PC-3 (cell line): ENCODE results near the gene LRSAM1. TPM values are rescaled to one million over a fixed set of nuclear protein-coding genes. Genes with fewer than 3 reads are reported as not detected.
A peak's percentile ranks its signal among the peaks of the same experiment; 100 is the strongest.

ENCODE experiments used
- ATAC-seq: fragments of 200-7000 bp; cut with Tn5 transposase; 2 replicates; pipeline ENCODE4 v1.9.1; 2020; ENCODE audit warnings: mild to moderate bottlenecking, moderate library complexity
- BruUV-seq: library from RNA; stranded (reverse); fragments of 400-500 nt; replicated peaks from 2 replicates; lab custom pipeline; 2021; lab: Mats Ljungman, UMichigan
- CTCF ChIA-PET: fragments of 300-600 bp; sonication (Branson Sonifier 250); formaldehyde crosslinking; loops from one replicate; lab custom pipeline; 2022; ENCODE audit warnings: antibody characterized with exemption; lab: Charles Lee
- POLR2A ChIA-PET: fragments of 300-600 bp; sonication (Branson Sonifier 250); formaldehyde crosslinking; loops from one replicate; lab custom pipeline; 2022; ENCODE audit warnings: antibody characterized with exemption; ENCODE audit not compliant: unreplicated experiment; lab: Charles Lee
- DNase-seq: peaks from one replicate; pipeline ENCODE4 v3.0.0-alpha.2; 2015
- H2AFZ ChIP-seq: fragments of 300-600 bp; sonication (generic); 2 replicates; pipeline ENCODE4 v1.6.0; 2016; ENCODE audit warnings: antibody characterized with exemption, low read length
- H3F3A ChIP-seq: fragments of 300-600 bp; sonication (generic); one replicate; pipeline ENCODE4 v1.6.0; 2017; ENCODE audit warnings: antibody characterized with exemption, low read length, control low read depth, mild to moderate bottlenecking; ENCODE audit not compliant: unreplicated experiment
- H3K27ac ChIP-seq: fragments of 300-600 bp; sonication (generic); 2 replicates; pipeline ENCODE4 v1.5.1; 2016; ENCODE audit warnings: mild to moderate bottlenecking, low read length
- H3K27me3 ChIP-seq: fragments of 300-600 bp; sonication (generic); 2 replicates; pipeline ENCODE4 v1.6.1; 2016; ENCODE audit warnings: low read length, mixed read lengths
- H3K36me3 ChIP-seq: fragments of 300-600 bp; sonication (generic); 2 replicates; pipeline ENCODE4 v1.6.1; 2016; ENCODE audit warnings: low read depth, mixed run types, low read length, mixed read lengths
- H3K4me1 ChIP-seq: fragments of 300-600 bp; sonication (generic); 2 replicates; pipeline ENCODE4 v1.5.1; 2016; ENCODE audit warnings: low read length; ENCODE audit not compliant: insufficient read depth
- H3K4me2 ChIP-seq: fragments of 300-600 bp; sonication (generic); 2 replicates; pipeline ENCODE4 v1.6.0; 2016; ENCODE audit warnings: low read length
- H3K4me3 ChIP-seq: fragments of 300-600 bp; sonication (generic); 2 replicates; pipeline ENCODE4 v1.5.1; 2016; ENCODE audit warnings: mild to moderate bottlenecking, low read length, mixed read lengths
- H3K79me2 ChIP-seq: fragments of 300-600 bp; sonication (generic); 2 replicates; pipeline ENCODE4 v1.6.1; 2017; ENCODE audit warnings: low read length, mixed read lengths
- H3K9ac ChIP-seq: fragments of 300-600 bp; sonication (generic); 2 replicates; pipeline ENCODE4 v1.6.0; 2016; ENCODE audit warnings: mild to moderate bottlenecking, low read length
- H3K9me2 ChIP-seq: fragments of 300-600 bp; sonication (generic); replicated peaks from 2 replicates; pipeline ENCODE4 v1.6.1; 2016; ENCODE audit warnings: mixed run types, low read length, mixed read lengths
- H3K9me3 ChIP-seq: fragments of 300-600 bp; sonication (generic); 2 replicates; pipeline ENCODE4 v1.6.1; 2016; ENCODE audit warnings: low read length, mixed read lengths
- H4K20me1 ChIP-seq: fragments of 300-600 bp; sonication (generic); 2 replicates; pipeline ENCODE4 v1.6.1; 2016; ENCODE audit warnings: low read length, mixed read lengths
- EZH2 ChIP-seq: fragments of 300-600 bp; sonication (generic); IDR thresholded peaks from one replicate; pipeline ENCODE4 v1.6.1; 2017; ENCODE audit warnings: antibody characterized with exemption, mild to moderate bottlenecking, low read length; ENCODE audit not compliant: unreplicated experiment
- EZH2phosphoT487 ChIP-seq: fragments of 300-600 bp; sonication (generic); IDR thresholded peaks from 2 replicates; pipeline ENCODE4 v1.6.1; 2018; ENCODE audit warnings: mild to moderate bottlenecking, antibody characterized with exemption, low read length, borderline replicate concordance
- intact Hi-C: fragments of 100-400 bp; cut with micrococcal nuclease; formaldehyde crosslinking; loops from 2 replicates; pipeline ENCODE4 v1.9.0; 2023
- total RNA-seq: library from RNA; depleted of rRNA; stranded (reverse); fragments of >200 nt; gene quantifications from 2 replicates; pipeline ENCODE4 v1.2.3, GENCODE V29; 2014
- TF ChIP-seq, protein P1 (sequence below): fragments of 300-600 bp; sonication (generic); conservative IDR thresholded peaks from 2 replicates; pipeline ENCODE4 v1.5.1; 2017; ENCODE audit warnings: antibody characterized with exemption, low read depth, mild to moderate bottlenecking, low read length

The LRSAM1 gene
- total RNA-seq, 1 experiment from 2014 or later = 9.6 TPM

DNA sequence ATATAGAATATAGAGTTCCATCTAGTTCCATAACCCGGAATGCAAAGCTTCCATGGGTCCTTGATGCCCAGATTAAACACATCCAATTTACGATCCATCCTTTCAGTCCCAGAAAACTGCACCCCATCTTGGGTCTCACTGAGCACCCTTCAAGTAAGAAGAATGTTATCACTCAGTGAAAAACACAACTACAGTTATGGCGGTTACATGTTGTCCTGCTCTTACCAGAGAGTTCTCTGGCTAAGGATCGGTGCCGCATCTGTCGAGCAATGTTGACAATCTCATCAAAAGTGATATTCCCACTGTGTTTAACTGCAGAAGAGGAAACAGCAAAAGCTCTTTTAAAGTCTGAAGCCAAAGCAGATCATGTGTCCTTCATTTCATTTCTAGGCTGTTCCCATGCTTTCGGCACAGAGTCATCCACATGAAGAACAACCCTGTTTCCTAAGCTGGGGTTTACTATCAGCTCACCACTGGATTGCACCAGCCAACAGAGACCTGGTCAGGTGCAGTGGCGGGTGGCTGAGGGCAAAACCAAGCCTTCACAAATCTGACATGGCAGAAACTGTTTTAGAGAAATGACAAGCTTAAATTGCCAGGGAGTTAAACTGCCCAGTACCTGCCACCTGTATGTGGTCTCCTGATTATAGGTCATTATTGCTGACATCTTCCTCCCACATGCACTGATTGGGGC is 3.1 kb upstream of the LRSAM1 start:
- intact Hi-C loops = no loop called here
- H3K4me3 ChIP-seq = peak overlapping the region; percentile 84
- no peak overlapping the region for H2AFZ ChIP-seq
- peaks cover 46% of the 10 kb centered on the region for H3K79me2 ChIP-seq
- ATAC-seq (no peak), DNase-seq (no peak)
- TF ChIP-seq, protein P1, sequence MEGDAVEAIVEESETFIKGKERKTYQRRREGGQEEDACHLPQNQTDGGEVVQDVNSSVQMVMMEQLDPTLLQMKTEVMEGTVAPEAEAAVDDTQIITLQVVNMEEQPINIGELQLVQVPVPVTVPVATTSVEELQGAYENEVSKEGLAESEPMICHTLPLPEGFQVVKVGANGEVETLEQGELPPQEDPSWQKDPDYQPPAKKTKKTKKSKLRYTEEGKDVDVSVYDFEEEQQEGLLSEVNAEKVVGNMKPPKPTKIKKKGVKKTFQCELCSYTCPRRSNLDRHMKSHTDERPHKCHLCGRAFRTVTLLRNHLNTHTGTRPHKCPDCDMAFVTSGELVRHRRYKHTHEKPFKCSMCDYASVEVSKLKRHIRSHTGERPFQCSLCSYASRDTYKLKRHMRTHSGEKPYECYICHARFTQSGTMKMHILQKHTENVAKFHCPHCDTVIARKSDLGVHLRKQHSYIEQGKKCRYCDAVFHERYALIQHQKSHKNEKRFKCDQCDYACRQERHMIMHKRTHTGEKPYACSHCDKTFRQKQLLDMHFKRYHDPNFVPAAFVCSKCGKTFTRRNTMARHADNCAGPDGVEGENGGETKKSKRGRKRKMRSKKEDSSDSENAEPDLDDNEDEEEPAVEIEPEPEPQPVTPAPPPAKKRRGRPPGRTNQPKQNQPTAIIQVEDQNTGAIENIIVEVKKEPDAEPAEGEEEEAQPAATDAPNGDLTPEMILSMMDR = no peak
- H3K9me2 ChIP-seq = no peaks in the 10 kb centered on the region
- CTCF ChIA-PET = no interaction called here
- H3K4me2 ChIP-seq = peak overlapping the region; percentile 99
- peaks cover 7% of the 10 kb centered on the region for H3F3A ChIP-seq
- H3K9ac ChIP-seq = no peak overlapping the region
- POLR2A ChIA-PET = no interaction called here
- H3K27ac ChIP-seq = no peak overlapping the region
- peaks cover 46% of the 10 kb centered on the region for H3K36me3 ChIP-seq
- peaks cover 56% of the 10 kb centered on the region for H4K20me1 ChIP-seq
- H3K4me1 ChIP-seq = peaks cover 17% of the 10 kb centered on the region
- no TSS peak for BruUV-seq
- no peaks in the 10 kb centered on the region for H3K27me3 ChIP-seq
- H3K9me3 ChIP-seq = no peaks in the 10 kb centered on the region

DNA sequence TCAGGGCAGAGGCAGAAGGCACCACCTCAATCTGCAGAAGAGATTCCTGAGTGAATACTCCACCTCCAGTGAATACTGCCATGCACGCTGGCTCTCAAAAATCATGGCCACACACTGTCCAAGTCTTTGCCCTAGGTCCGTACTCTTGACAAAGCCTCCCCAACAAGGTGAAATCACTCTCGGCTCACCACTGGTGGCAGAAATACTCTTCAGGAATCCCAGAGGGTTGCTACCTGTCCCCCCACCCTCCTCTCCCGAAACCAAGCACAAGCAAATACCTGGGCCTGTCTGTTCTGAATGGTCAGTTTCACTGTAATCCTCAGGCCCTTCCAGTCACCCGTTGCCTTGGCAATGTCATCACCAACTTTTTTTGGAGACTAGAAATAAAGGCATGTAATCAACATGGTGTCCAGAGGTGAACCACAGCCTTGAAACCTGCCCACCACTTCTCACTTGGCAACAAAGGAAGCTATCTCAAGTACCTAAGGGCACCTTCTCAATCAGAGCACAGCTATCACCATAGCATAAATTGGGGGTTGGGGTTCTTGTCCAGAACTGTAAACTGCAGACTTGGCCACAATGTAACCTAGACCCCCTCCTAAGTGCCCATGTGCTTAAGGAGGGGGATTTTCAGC is 1.9 kb upstream of the LRSAM1 start:
- POLR2A ChIA-PET = no interaction called here
- Histone ChIP-seq H3K9ac (peak overlapping the region; percentile 98), H3K4me2 (peak overlapping the region; percentile 99), H3K27ac (peak overlapping the region; percentile 78; the same call in 1 of the 2 replicates), H3K27me3 (no peaks in the 10 kb centered on the region), H2AFZ (no peak overlapping the region), H3K36me3 (peaks cover 46% of the 10 kb centered on the region), H3K4me1 (peaks cover 13% of the 10 kb centered on the region), H3K9me3 (no peaks in the 10 kb centered on the region), H4K20me1 (peaks cover 50% of the 10 kb centered on the region), H3K9me2 (no peaks in the 10 kb centered on the region), H3F3A (peaks cover 7% of the 10 kb centered on the region), H3K79me2 (peaks cover 46% of the 10 kb centered on the region), H3K4me3 (peak overlapping the region; percentile 84)
- no TSS peak for BruUV-seq
- CTCF ChIA-PET = no interaction called here
- intact Hi-C loops = no loop called here
- DNase-seq (no peak), ATAC-seq (no peak)
- TF ChIP-seq EZH2 (no peak), EZH2phosphoT487 (no peak)
- TF ChIP-seq, protein P1 = no peak

DNA sequence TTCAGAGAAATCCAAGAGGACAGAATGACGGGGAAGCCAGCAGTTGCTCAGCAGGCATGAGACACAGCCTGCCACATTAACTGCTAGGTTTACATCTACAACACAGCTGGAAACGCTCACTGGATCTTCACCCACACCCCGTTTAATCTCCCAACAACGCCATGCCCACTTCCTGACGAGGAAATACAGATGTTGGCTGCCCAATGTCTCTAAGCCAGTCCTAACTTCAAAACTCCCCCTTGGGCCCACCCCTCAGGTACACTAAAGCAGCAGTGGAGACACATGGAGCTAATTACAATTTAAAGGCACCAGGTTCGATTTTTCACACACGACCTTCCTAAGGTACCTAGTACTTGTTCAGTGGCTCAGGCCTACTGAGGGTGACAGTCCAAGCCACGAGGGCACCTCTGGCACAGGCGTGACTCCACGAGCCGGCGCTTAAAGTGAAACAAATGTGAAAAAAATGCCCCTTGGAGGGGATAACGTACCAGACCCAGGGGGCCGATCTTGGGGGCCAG is 1.0 kb upstream of the LRSAM1 start:
- peak overlapping the region; percentile 78 for H3K27ac ChIP-seq
- no TSS peak for BruUV-seq
- peaks cover 13% of the 10 kb centered on the region for H3K4me1 ChIP-seq
- H3K79me2 ChIP-seq = peaks cover 46% of the 10 kb centered on the region
- intact Hi-C loops = no loop called here
- POLR2A ChIA-PET = no interaction called here
- no peak overlapping the region for H2AFZ ChIP-seq
- CTCF ChIA-PET = no interaction called here
- peaks cover 42% of the 10 kb centered on the region for H3K36me3 ChIP-seq
- TF ChIP-seq EZH2 = no peak
- TF ChIP-seq EZH2phosphoT487 = no peak
- TF ChIP-seq, protein P1 = no peak
- no peak for DNase-seq
- H3K9ac ChIP-seq = peak overlapping the region; percentile 98
- no peaks in the 10 kb centered on the region for H3K27me3 ChIP-seq
- no peaks in the 10 kb centered on the region for H3K9me2 ChIP-seq
- peak overlapping the region; percentile 84 for H3K4me3 ChIP-seq
- ATAC-seq = no peak
- H3K9me3 ChIP-seq = no peaks in the 10 kb centered on the region
- peaks cover 50% of the 10 kb centered on the region for H4K20me1 ChIP-seq
- H3F3A ChIP-seq = peaks cover 7% of the 10 kb centered on the region
- H3K4me2 ChIP-seq = peak overlapping the region; percentile 99
